Heart right ventricle (tissue), 16 donors: ENCODE data around the gene SPNS2. TPM values are rescaled to one million over a fixed set of nuclear protein-coding genes. Genes with fewer than 3 reads are reported as not detected.

ENCODE experiments used
- ATAC-seq, 8 donors: fragments of 200-7000 bp; cut with Tn5 transposase; one replicate each; pipeline ENCODE4 v1.9.1; 2020; ENCODE audit warnings: mild to moderate bottlenecking in 8 of 8, moderate library complexity in 8 of 8, moderate number of reproducible peaks in 1 of 8
- DNase-seq, 2 donors: peaks; one replicate each; pipeline ENCODE4 v3.0.0-alpha.2; 2020
- H3K27ac ChIP-seq, 10 donors: fragments of 200-600 bp; sonication (generic) in 2 of 10; one replicate each; pipeline versions ENCODE4 v1.5.0 to v1.8.0; 2020 to 2022; ENCODE audit warnings: mild to moderate bottlenecking in 3 of 10
- H3K27me3 ChIP-seq, 7 donors: fragments of 200-600 bp; one replicate each; pipeline ENCODE4 v1.8.0; 2021 to 2022; ENCODE audit warnings: mild to moderate bottlenecking in 2 of 7
- H3K36me3 ChIP-seq, 9 donors: fragments of 200-600 bp; sonication (generic) in 1 of 9; one replicate each; pipeline versions ENCODE4 v1.5.0 to v1.8.0; 2020 to 2022; ENCODE audit warnings: mild to moderate bottlenecking in 2 of 9
- H3K4me1 ChIP-seq, 9 donors: fragments of 200-600 bp; sonication (generic) in 1 of 9; one replicate each; pipeline versions ENCODE4 v1.5.0 to v1.8.0; 2020 to 2022; ENCODE audit warnings: mild to moderate bottlenecking in 4 of 9
- H3K4me3 ChIP-seq, 10 donors: fragments of 200-600 bp; sonication (generic) in 2 of 10; one replicate each; pipeline versions ENCODE4 v1.5.0 to v1.8.0; 2020 to 2022; ENCODE audit warnings: mild to moderate bottlenecking in 7 of 10, moderate library complexity in 2 of 10
- H3K9me3 ChIP-seq, 11 donors: fragments of 200-600 bp in 10 of 11; sonication (generic) in 2 of 11; one replicate each; pipeline versions ENCODE4 v1.5.0 to v1.8.0; 2013 to 2022; ENCODE audit warnings: mild to moderate bottlenecking in 2 of 11, control low read depth in 1 of 11, moderate library complexity in 1 of 11
- CTCF ChIP-seq, 9 donors: fragments of 200-600 bp; sonication (generic) in 2 of 9; IDR thresholded peaks; one replicate each; pipeline versions ENCODE4 v1.5.0 to v1.8.0; 2021 to 2022; ENCODE audit warnings: antibody characterized with exemption in 9 of 9, mild to moderate bottlenecking in 5 of 9, moderate library complexity in 1 of 9
- WGBS, 2 donors: extraction: QIAGEN DNeasy Blood & Tissue Kit; methylation state at CpG; one replicate each; pipeline ENCODE4 v1.1.7; 2013; ENCODE audit warnings: inconsistent platforms in 1 of 2; 5-methylcytosine and 5-hydroxymethylcytosine counted together
- intact Hi-C, 10 donors: fragments of 100-400 bp; cut with DNase I; formaldehyde crosslinking; loops; one replicate each; pipeline versions ENCODE4 v1.11.1 to v1.14.2; 2022
- polyA plus RNA-seq, 2 donors: library from polyadenylated mRNA; stranded (reverse); fragments of 200-250 nt; gene quantifications; one replicate each; pipeline ENCODE4 v1.2.3, GENCODE V29; 2013
- total RNA-seq, 10 donors: library from RNA; stranded (reverse); fragmentation: NEBNext Ultra II Directional in 3 of 10; extraction: Animal tissue kit (Norgen Biotek cat#: 25700) in 3 of 10; gene quantifications; one replicate each; pipeline versions ENCODE4 v1.2.1 to v1.2.4, GENCODE V29; 2021 to 2023
- donor health status: Arrhythmogenic right ventricular cardiomyopathy.
- donor health status: ischemic (EF 13 %, LVEDD 7.1; RV severe dilation, severe dysfunction).
- donor health status: healthy with polysubstance abuse.
- donor health status: DM: no; HTN: yes; CAD: no.
- donor health status: DM: no; HTN: no; CAD: no.
- donor health status: ischemic (EF 25% LVEDD 6.9; RV normal size, moderate dysfunction).
- donor health status: ischemic (EF 25% LVEDD 5.7; RV mildly dilated, moderate dysfunction).
- donor health status: healthy.
- donor health status: DM: yes; HTN: yes; CAD: no.
- donor health status: Ischemic cardiomyopathy.
- donor health status: ischemic (EF 35%, LVEDD 5.7; RV mildly dilated, moderate dysfunction).
- donor health status: nonischemic (EF 11% LVEDD 7.7; RV severe dilation, severe dysfunction).
- donor health status: DM: yes; HTN: yes; CAD: no.
- donor health status: PGD.
- donor health status: ischemic (EF 29% LVEDD 5.4; RV normal size, mild dysfunction).
- donor health status: nonischemic (EF 23%, LVEDD 6.1; RV moderate dilation, normal function).

The SPNS2 gene
- total and polyA plus RNA-seq, 12 donors: 4.5 to 27.7 (median 9.8) TPM

- DNase-seq (no peak), ATAC-seq (no peak)
- Histone ChIP-seq H3K36me3 (peaks cover 0 to 8% (median 0%) of the 10 kb centered on the region in 9 donors), H3K27me3 (no peaks in the 10 kb centered on the region), H3K9me3 (no peaks in the 10 kb centered on the region), H3K27ac (no peak overlapping the region), H3K4me1 (peaks cover 14 to 74% (median 44%) of the 10 kb centered on the region in 9 donors), H3K4me3 (no peak overlapping the region)
- 90% methylated on average over 11 of the region's 11 CpGs for WGBS, 2 donors
- intact Hi-C loops: no loop called here
- TF ChIP-seq CTCF (IDR thresholded peaks at IDR 0.05): no peak
Measured at GRCh38 chr17:4525691-4526397, 27.2 kb downstream of the SPNS2 start.

- H3K4me3 ChIP-seq: no peak overlapping the region
- peaks cover 12 to 74% (median 38%) of the 10 kb centered on the region in 9 donors for H3K4me1 ChIP-seq
- H3K27ac ChIP-seq: peak overlapping the region in 2 of 10 donors; percentile 16 to 26
- H3K27me3 ChIP-seq: no peaks in the 10 kb centered on the region
- DNase-seq: no peak
- no peak for TF ChIP-seq CTCF (IDR thresholded peaks at IDR 0.05)
- 55 to 63% methylated on average over 1 of the region's 1 CpG for WGBS, 2 donors
- H3K36me3 ChIP-seq: peaks cover 0 to 8% (median 0%) of the 10 kb centered on the region in 9 donors
- ATAC-seq: no peak
- intact Hi-C loops: no loop called here
- no peaks in the 10 kb centered on the region for H3K9me3 ChIP-seq
Measured at GRCh38 chr17:4527134-4527533, 28.5 kb downstream of the SPNS2 start.

GRCh38 chr17:4527566-4528125 is 29.0 kb downstream of the SPNS2 start:
- WGBS, 2 donors: 65 to 73% methylated on average over 12 of the region's 12 CpGs
- peaks cover 7 to 74% (median 39%) of the 10 kb centered on the region in 9 donors for H3K4me1 ChIP-seq
- no peak for TF ChIP-seq CTCF (IDR thresholded peaks at IDR 0.05)
- intact Hi-C loops: no loop called here
- no peaks in the 10 kb centered on the region for H3K9me3 ChIP-seq
- ATAC-seq: no peak
- peak overlapping the region in 1 of 10 donors; percentile 2 for H3K27ac ChIP-seq
- no peak overlapping the region for H3K4me3 ChIP-seq
- DNase-seq: no peak
- peaks cover 0 to 11% (median 0%) of the 10 kb centered on the region in 9 donors for H3K36me3 ChIP-seq
- no peaks in the 10 kb centered on the region for H3K27me3 ChIP-seq

GRCh38 chr17:4529533-4530152 is 31.0 kb downstream of the SPNS2 start:
- WGBS, 2 donors: 77 to 88% methylated on average over 13 of the region's 13 CpGs
- ATAC-seq (no peak), DNase-seq (no peak)
- Histone ChIP-seq H3K27ac (peak overlapping the region; percentile 48 to 88 (median 78)), H3K36me3 (peaks cover 0 to 12% (median 0%) of the 10 kb centered on the region in 9 donors), H3K27me3 (no peaks in the 10 kb centered on the region), H3K4me1 (peaks cover 7 to 78% (median 58%) of the 10 kb centered on the region in 9 donors), H3K9me3 (no peaks in the 10 kb centered on the region), H3K4me3 (no peak overlapping the region)
- no peak for TF ChIP-seq CTCF (IDR thresholded peaks at IDR 0.05)
- intact Hi-C loops: loop anchor here in 2 of 10 donors (10.0 kb wide), 1 partner anchor 105 kb away; no protein-coding TSS in a partner anchor
